ENCODE data around the gene NPY. TPM values are rescaled to one million over a fixed set of nuclear protein-coding genes. Genes with fewer than 3 reads are reported as not detected.

The NPY gene
- total RNA-seq, 4 donors from 2014 or later: not detected

GRCh38 chr7:24279512-24279911 lies 4.5 kb upstream of the NPY start:
- H3K4me1 ChIP-seq: no peaks in the 10 kb centered on the region
- H3K27me3 ChIP-seq: peaks cover 9 to 25% (median 15%) of the 10 kb centered on the region in 3 donors
- ATAC-seq: no peak
- DNase-seq: no peak
- H3K4me3 ChIP-seq: no peak overlapping the region
- intact Hi-C loops (cut with DNase I; ENCODE audit: low total_unique reads): no loop called here
- in situ Hi-C loops (cut with MboI; ENCODE audit: low sequenced_read_pairs in 4 of 4): loop anchor here in 1 of 4 donors (25.0 kb wide), 1 partner anchor 383 kb away; no protein-coding TSS in a partner anchor
- no peaks in the 10 kb centered on the region for H3K9me3 ChIP-seq
- TF ChIP-seq POLR2A (IDR thresholded peaks at IDR 0.05): no peak
- TF ChIP-seq CTCF (IDR thresholded peaks at IDR 0.05 in 4 of 5, conservative IDR thresholded peaks at IDR 0.05 in 1 of 5): no peak
- H3K27ac ChIP-seq: no peak overlapping the region
- no peaks in the 10 kb centered on the region for H3K36me3 ChIP-seq

DNA sequence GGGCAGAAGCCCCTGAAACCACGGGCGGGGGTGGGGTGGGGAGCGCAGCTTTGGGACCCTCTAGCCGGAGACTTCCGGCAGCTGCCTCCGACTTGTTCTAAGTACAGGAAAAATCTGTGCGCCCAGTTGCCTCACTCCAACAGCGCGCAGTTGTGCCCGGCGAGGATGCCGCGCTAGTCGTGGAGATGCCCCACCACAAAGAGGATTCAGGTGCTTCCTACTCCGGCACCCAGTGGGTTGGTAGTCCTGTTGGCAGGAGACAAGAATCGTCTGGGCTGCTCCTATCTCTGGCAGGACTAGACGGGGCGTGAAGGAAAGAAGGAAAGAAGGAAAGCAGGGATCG lies 465 bp upstream of the NPY start:
- TF ChIP-seq CTCF (IDR thresholded peaks at IDR 0.05 in 4 of 5, conservative IDR thresholded peaks at IDR 0.05 in 1 of 5) (no peak), POLR2A (IDR thresholded peaks at IDR 0.05) (no peak)
- in situ Hi-C loops (cut with MboI; ENCODE audit: low sequenced_read_pairs in 4 of 4): loop anchor here in 1 of 4 donors (25.0 kb wide), 1 partner anchor 379 kb away; no protein-coding TSS in a partner anchor
- Histone ChIP-seq H3K4me3 (peak overlapping the region in 2 of 4 donors; percentile 23 to 36), H3K36me3 (no peaks in the 10 kb centered on the region), H3K27me3 (peaks cover 29 to 47% (median 33%) of the 10 kb centered on the region in 3 donors), H3K4me1 (no peaks in the 10 kb centered on the region), H3K9me3 (no peaks in the 10 kb centered on the region), H3K27ac (no peak overlapping the region)
- no peak for DNase-seq
- intact Hi-C loops (cut with DNase I; ENCODE audit: low total_unique reads): no loop called here
- no peak for ATAC-seq

GRCh38 chr7:24284699-24285506 lies 913 bp downstream of the NPY start:
- DNase-seq: no peak
- Histone ChIP-seq H3K27ac (no peak overlapping the region), H3K4me1 (no peaks in the 10 kb centered on the region), H3K4me3 (peak overlapping the region in 3 of 4 donors; percentile 13 to 36 (median 23)), H3K9me3 (no peaks in the 10 kb centered on the region), H3K27me3 (peaks cover 29 to 47% (median 33%) of the 10 kb centered on the region in 3 donors), H3K36me3 (no peaks in the 10 kb centered on the region)
- intact Hi-C loops (cut with DNase I; ENCODE audit: low total_unique reads): no loop called here
- in situ Hi-C loops (cut with MboI; ENCODE audit: low sequenced_read_pairs in 4 of 4): loop anchor here in 1 of 4 donors (25.0 kb wide), 1 partner anchor 377 kb away; no protein-coding TSS in a partner anchor
- ATAC-seq: no peak
- peak in 1 of 5 experiments; percentile 11 for TF ChIP-seq CTCF (IDR thresholded peaks at IDR 0.05 in 4 of 5, conservative IDR thresholded peaks at IDR 0.05 in 1 of 5)
- TF ChIP-seq POLR2A (IDR thresholded peaks at IDR 0.05): no peak

DNA sequence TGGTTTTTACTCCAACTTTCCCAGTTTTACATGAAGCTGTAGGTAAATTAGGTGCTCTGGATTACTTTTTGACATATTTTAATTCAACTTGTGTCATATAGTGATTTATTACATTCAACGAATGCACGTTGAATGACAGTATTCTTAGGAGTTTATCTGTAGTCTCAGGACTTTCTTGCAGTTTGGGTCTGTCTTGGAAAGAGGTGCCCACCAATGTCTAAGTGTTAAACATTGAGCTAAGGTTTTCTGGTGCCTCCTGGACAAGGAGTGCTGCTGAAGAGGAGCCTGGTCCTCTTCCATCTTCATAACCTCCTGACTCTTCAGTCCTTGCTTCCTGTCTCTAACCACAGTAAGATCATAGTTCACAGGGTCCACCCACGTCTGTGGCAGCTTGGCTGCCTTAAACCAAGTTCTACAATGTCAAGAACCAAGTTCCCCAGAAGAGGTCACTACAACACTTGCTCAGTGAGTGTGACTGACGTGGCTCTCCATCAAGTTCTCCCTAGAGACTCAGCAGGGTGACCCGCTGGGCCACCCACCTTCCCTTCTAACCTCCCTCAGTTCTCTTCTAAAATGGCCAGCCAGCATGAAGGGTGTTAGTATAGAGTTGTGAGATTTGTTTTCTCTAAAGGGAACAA lies 6.1 kb downstream of the NPY start:
- Histone ChIP-seq H3K9me3 (no peaks in the 10 kb centered on the region), H3K4me3 (no peak overlapping the region), H3K27ac (no peak overlapping the region), H3K27me3 (peaks cover 11 to 16% (median 14%) of the 10 kb centered on the region in 3 donors), H3K36me3 (no peaks in the 10 kb centered on the region), H3K4me1 (no peaks in the 10 kb centered on the region)
- no peak for TF ChIP-seq POLR2A (IDR thresholded peaks at IDR 0.05)
- peak in 1 of 5 experiments; percentile 30 for TF ChIP-seq CTCF (IDR thresholded peaks at IDR 0.05 in 4 of 5, conservative IDR thresholded peaks at IDR 0.05 in 1 of 5)
- ATAC-seq (peak in 1 of 2 donors; percentile 70), DNase-seq (no peak)
- intact Hi-C loops (cut with DNase I; ENCODE audit: low total_unique reads) (loop anchor here (2.0 kb wide), 1 partner anchor 375 kb away; no protein-coding TSS in a partner anchor), in situ Hi-C loops (cut with MboI; ENCODE audit: low sequenced_read_pairs in 4 of 4) (loop anchor here in 2 of 4 donors (10.0 to 25.0 kb wide), 2 partner anchors 372 to 375 kb away; no protein-coding TSS in a partner anchor)

Measured in gastrocnemius medialis (tissue), 4 donors.